GM19023 (cell line): Measurements from ENCODE around the gene FAM171A2.
"Not testable (repeated sequence)": the region's sequence is repeated elsewhere in the genome, so short reads cannot be mapped to it uniquely, and the experiment has no call there.

Source experiments
- ATAC-seq: cut with Tn5 transposase; IDR thresholded peaks from one replicate; pipeline ENCODE4 v1.9.1; 2021; ENCODE audit warnings: mild to moderate bottlenecking, moderate library complexity; ENCODE audit not compliant: unreplicated experiment

The FAM171A2 gene

DNA sequence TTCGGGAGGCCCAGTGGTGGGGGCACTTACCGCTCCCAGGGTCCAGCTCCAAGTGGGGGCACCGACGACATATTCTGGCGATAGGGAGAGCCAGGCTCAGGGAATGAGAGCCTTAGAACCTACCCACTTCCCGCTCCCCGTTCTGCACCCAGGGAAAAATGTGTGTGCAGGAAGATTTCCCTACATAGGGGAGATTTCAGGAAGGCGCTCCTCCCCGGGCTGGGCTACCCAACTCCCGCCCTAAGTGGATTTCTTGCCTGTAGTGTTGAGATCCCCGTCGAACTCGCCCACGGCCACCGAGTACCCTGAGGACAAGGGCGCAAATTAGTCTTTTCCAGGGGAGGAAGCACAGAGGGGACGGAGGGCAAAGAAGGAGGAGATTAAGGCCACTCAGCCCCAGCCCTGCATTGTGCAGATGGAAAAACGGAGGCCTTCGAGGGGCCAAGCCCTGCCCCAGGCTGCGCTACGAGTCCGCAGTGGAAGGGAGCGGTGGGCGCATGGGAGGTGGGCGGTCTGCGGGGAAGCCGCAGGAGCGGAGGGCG, 20.7 kb upstream of the FAM171A2 start:
- no peak for ATAC-seq

DNA sequence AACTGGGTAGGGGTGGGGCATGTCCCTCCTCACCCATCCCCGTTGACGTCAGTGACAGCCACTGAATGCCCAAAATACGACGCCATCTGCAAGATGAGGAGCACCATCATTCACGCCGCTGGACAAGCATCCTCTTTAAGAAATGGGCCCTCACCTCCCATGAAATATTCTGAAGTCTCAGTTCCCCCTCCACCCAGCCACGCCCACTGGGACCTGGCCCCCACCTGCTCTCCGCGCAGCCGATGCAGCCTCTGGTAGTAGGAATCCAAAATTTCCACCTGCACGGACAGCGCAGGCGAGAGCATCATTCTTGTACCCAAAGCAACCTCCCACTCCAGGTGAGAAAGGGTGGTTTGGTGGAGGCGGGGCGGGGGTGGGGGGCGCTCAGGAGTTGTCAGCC, 20.2 kb upstream of the FAM171A2 start:
- ATAC-seq = no peak

DNA sequence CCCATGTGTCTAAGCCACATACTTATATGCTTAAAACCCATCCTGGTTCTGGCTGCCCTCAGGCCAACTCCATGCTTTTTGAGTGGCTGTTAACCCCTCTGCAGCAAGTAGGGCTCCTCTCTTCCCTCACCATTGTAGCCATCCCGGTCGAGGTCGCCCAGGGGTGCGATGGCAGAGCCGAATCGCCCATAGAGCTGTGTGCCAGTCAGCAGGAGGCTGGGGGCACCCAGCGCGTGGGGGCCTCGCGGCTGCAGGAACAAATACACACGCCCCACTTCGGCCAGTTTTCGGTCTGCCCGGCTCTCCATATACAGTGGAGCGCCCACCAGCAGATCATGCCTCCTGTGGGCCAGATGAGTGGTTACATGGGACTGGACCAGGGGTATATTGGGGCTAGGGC, 19.7 kb upstream of the FAM171A2 start:
- ATAC-seq = no peak

- ATAC-seq = no peak
Observed at GRCh38 chr17:44382917-44383316, 19.3 kb upstream of the FAM171A2 start.

GRCh38 chr17:44381810-44382305, 18.2 kb upstream of the FAM171A2 start:
- ATAC-seq = no peak

- ATAC-seq = no peak
Observed at GRCh38 chr17:44380767-44381166, 17.1 kb upstream of the FAM171A2 start.

DNA sequence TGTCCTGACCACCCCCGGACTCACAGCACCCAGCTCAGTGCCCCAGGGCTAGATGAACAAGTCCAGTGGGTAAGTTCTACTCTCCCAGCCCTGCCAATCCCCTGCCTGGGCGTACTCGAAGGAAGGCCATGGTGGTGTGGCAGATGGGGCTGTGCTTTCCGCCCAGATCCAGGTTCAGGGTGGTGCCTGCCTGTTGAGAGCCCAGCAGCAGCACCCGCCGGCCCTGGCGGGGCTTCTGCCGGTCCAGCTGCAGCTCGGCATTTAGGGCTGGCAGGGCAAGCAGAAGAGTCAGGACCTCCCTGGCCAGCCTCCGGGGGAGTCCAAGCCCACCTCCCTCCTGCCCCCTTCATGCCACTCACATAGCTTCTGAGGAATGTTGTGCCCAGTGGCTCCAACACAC, 16.2 kb upstream of the FAM171A2 start:
- ATAC-seq = no peak

- ATAC-seq = no peak
Observed at GRCh38 chr17:44378171-44378705, 14.6 kb upstream of the FAM171A2 start.

- ATAC-seq = no peak
Observed at GRCh38 chr17:44376779-44377178, 13.1 kb upstream of the FAM171A2 start.

DNA sequence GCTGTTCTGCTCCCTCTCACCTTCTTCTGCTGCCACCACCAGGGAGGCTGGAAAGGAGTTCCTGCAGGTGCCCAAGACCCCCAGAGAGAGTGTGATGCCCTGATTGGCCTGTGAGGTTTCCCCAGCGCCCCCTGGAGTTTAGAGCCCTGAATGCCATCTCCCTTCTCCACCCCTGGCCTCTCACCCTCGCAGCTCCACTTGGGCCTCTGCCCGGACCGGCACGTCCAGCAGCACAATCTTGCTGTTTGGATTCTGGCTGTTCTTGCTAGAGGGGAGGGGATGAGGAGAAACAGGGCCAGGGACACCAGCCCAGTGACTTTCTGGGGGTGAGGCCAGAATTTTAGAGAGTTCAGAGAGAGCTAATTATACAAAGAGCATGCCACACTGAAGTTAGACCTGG, 12.5 kb upstream of the FAM171A2 start:
- no peak for ATAC-seq

DNA sequence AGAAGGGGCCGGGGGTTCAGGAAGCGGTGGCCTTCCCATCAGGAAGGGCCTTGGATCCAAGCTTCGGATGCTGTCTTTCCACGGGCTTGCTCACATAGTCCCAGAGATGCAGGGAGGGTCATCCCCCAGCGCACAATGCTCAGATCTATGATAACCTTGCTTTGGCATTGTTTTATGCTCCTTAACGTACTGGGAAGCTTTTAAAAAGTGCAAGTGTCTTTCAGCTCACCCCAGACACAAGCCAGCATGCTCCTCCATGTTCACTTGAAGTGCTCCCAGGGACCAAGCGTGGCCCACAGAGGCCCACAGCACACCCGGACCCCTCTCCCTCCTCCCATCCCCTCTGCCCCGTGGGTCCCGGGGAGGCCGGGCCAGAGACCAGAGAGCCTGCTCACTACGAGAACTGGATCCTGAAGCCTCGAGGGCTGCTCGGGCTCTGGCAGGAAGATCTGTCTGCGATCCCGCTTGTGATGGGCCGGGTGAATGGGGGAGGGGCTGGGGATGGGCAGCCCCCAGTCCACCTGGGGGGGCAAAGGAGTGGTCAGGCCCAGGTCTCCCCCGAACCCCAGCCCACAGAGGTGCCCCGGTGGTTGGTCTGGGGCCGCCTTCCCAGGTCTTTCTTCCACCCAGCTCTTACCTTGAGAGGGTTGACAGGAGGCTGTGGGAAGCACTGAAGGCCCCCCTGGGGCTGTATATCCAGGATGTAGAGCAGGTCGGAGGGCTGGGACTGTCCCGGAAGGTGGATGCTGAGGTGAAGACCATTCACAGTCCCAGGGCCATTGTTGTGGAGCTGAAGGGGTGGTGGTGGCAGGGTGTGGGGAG, 11.8 kb upstream of the FAM171A2 start:
- ATAC-seq = no peak

GRCh38 chr17:44374306-44375195, 10.9 kb upstream of the FAM171A2 start:
- no peak for ATAC-seq

DNA sequence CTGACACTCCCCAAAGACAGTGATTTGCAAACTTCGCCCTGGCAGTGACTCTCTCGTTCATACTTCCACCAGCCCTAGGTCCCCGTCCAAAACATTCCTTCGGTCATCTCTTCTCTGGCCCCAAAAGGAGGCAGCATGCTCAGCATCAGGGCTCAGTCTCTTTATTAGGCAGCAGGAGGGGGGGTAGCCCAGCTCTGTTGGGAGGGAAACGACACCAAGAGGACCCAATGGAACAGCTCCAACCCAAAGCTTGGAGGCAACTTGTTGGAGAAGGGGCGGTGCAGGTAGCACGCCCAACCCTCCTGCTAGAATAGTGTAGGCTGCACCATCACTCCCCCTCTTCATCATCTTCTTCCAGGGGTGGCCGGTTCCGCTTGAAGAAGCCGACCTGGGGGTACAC, 8.4 kb upstream of the FAM171A2 start:
- no peak for ATAC-seq

DNA sequence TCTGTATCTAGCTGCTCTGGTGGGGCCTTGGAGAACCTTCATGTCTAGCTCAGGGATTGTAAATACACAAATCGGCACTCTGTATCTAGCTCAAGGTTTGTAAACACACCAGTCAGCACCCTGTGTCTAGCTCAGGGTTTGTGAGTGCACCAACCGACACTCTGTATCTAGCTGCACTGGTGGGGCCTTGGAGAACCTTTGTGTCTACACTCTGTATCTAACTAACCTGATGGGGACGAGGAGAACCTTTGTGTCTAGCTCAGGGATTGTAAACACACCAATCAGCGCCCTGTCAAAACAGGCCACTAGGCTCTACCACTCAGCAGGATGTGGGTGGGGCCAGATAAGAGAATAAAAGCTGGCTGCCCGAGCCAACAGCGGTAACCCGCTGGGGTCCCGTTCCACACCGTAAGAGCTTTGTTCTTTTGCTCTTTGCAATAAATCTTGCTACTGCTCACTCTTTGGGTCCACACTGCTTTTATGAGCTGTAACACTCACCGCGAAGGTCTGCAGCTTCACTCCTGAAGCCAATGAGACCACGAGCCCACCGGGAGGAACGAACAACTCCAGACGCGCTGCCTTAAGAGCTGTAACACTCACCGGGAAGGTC, 5.9 kb upstream of the FAM171A2 start:
- ATAC-seq = not testable (repeated sequence)

GRCh38 chr17:44368391-44369243, 5.0 kb upstream of the FAM171A2 start:
- ATAC-seq = not testable (repeated sequence)

DNA sequence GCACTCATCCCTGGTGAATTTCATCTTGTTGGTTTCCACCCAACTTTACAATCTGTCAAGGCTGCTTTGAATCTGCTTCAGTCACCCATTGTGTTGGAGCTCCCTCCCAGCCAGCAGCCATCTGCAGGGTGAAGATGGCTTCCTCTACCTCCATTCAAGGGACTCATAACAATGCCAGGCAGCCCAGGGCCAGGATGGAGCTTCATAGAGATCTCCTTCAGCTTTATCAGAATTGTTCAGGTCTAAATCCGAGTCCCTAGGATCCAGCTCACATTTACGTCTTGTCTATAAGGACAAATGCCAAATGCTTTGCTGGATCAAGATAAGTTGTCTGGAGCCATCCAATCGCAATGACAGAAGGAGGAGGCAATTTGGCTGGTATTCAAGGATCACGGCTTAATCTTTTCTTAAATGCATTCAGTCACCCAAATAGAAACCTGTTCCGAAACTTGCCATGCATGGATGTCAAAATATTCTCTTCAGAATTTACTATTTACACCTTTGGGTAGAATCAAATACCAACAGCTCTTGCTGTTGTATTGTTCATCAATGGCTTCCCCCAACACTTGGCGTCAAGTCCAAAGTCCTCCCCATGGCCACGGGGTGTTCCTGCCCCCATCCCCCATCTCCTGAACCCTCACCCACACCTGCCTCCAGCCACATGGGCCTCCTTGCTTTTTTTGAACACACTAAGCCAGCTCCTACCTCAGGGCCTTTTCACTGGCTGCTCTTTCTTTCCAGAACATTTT, 3.8 kb upstream of the FAM171A2 start:
- no peak for ATAC-seq

DNA sequence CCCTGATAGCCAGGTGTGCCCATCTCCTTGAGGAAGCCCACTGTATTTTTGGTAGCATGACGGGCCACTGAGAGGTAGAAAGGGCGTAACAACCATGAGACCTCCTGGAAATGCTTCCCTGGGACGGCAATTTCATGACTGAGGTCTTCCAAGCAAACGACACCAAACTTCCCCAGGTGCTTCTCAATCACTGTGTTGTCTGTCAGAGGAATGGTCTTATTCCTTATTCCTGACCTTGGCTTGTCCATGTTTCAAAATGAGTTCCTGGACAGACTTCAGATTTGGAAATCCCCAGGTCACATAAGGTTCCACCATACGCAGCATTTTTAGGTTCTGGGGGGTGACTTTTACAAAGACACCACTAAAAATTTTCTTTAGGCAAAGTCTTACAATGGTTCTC, 1.4 kb upstream of the FAM171A2 start:
- not testable (repeated sequence) for ATAC-seq

DNA sequence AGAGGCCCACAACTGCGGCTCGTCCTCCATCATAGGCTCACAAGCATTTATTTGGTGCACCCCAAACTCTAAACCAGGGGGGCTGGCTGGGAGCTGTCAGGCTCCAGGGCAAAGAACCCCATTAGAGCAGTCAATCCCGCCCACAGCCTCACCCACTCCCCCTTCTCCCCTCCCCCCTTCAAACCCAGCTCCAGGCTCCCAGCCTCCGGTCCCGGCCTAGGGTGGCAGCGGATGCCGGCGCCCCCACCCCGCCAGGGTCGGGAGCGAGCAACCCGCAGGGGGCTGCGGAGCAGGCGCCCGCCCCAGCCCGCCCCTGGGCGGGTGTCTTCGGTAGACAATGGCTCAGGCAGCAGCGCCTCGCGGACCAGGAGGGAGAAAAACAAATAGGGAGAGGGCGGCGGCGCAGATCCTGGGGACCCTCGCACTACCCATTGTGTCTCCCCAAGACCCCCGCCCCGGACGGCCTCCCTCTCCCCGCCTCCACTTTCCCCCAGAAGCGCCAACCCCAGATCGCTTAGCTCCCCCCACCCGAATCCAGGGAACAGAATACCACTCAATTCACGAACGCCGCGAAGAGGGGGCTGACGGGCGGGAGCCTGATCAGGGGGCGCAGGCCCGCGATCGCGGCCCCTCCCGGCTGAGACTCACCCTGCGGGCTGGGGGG, 572 bp downstream of the FAM171A2 start:
- no peak for ATAC-seq
